DMS 273 (cell line): ENCODE data around the gene SLC2A4RG.
"Not testable (repeated sequence)": the region's sequence is repeated elsewhere in the genome, so short reads cannot be mapped to it uniquely, and the experiment has no call there.

Experiments
- DNase-seq: peaks from one replicate; lab custom pipeline; 2025; ENCODE audit not compliant: unreplicated experiment; lab: John Stamatoyannopoulos, UW

The SLC2A4RG gene

GRCh38 chr20:63712191-63712590, 27.4 kb upstream of the SLC2A4RG start:
- no peak for DNase-seq

DNA sequence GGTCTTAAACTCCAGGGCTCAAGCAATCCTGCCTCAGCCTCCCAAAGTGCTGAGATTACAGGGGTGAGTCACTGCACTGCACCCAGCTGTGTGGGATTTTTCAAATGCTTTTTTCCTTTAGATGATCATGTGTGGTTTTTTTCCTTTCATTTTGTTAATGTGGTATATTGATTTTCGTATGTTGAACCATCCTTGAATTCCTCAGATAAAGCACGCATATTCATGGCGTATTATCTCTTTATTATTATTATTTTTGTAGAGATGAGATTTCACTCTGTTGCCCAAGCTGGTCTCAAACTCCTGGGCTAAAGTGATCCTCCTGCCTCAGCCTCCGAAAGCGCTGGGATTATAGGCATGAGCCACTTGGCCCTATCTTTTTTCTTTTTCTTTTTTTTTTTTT, 24.7 kb upstream of the SLC2A4RG start:
- DNase-seq = no peak

DNA sequence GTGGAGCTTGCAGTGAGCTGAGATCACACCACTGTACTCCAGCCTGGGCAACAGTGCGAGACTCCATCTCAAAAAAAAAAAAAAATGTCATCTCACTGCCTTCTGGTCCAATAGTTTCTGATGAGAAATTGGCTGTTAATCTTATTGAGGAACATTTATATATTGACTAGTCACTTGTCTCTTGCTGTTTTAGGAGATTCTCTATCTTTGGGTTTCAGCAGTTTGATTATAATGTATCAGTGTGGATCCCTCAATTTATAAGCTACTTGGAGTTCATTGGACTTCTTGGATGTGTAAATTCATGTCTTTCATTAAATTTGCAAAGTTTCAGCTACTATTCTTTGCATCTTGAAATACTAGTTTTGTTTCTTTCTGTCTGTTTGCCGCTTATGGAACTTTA, 20.6 kb upstream of the SLC2A4RG start:
- no peak for DNase-seq

DNA sequence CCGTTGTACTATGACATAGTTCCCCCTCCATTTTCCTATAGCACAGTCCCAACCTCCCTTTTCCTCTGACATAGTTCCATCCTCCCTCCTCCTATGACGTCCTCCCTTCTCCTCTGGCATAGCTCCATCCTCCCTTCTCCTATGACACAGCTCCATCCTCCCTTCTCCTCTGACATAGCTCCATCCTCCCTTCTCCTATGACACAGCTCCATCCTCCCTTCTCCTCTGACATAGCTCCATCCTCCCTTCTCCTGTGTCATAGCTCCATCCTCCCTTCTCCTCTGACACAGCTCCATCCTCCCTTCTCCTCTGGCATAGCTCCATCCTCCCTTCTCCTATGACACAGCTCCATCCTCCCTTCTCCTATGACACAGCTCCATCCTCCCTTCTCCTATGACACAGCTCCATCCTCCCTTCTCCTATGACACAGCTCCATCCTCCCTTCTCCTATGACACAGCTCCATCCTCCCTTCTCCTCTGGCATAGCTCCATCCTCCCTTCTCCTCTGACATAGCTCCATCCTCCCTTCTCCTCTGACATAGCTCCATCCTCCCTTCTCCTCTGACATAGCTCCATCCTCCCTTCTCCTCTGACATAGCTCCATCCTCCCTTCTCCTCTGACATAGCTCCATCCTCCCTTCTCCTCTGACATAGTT, 16.5 kb upstream of the SLC2A4RG start:
- DNase-seq = not testable (repeated sequence)

- DNase-seq = not testable (repeated sequence)
Measured at GRCh38 chr20:63730189-63730733, 9.3 kb upstream of the SLC2A4RG start.

DNA sequence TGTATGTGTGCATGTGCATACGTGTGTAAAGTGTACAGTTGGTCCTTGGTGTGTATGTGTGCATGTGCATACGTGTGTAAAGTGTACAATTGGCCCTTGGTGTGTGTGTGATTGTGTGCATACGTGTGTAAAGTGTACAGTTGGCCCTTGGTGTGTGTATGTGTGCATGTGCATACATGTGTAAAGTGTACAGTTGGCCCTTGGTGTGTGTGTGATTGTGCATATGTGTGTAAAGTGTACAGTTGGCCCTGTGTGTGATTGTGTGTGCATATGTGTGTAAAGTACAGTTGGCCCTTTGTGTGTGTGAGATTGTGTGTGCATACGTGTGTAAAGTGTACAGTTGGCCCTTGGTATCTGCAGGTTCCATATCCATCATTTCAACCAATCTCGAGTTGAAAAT, 8.2 kb upstream of the SLC2A4RG start:
- no peak for DNase-seq

- no peak for DNase-seq
Measured at GRCh38 chr20:63732118-63733095, 7.2 kb upstream of the SLC2A4RG start.

DNA sequence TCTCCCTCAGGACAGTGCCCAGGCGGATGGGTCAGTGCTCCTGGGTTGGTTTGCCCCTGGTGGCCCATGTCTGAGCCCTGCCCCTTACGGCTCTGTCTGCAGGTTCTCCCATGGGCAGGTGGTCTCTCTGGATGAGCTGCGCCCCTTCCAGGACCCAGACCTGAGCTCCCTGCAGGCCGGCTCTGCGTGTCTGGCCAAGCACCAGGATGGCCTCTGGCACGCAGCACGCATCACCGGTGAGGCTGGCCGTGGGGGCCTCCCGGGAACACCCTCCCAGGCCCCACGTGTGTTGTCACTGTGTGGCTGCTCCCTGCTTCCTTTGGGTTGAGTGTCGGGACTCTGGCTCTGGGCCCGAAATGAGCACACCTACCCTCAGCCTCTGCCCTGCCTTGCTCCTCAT, 6.5 kb upstream of the SLC2A4RG start:
- no peak for DNase-seq

DNA sequence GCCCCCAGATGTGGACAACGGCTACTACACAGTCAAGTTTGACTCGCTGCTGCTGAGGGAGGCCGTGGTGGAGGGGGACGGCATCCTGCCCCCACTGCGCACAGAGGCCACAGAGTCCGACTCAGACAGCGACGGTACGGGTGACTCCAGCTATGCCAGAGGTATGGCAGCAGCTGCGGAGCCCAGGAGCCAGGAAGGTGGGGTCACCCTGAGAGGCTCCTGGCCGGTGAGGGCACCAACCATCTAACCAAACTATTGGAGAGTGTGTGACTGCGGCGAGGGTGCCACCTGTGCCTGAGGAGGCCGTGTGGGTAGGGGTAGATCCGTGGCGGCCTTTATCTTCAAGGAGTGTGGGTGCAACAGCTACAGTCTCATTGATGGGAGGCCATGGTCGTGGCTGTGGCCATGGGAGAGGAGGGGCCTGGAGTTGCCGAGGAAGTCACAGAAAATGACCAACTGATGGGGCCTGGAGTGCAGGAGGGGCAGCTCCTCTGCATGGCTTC, 5.9 kb upstream of the SLC2A4RG start:
- DNase-seq = no peak

DNA sequence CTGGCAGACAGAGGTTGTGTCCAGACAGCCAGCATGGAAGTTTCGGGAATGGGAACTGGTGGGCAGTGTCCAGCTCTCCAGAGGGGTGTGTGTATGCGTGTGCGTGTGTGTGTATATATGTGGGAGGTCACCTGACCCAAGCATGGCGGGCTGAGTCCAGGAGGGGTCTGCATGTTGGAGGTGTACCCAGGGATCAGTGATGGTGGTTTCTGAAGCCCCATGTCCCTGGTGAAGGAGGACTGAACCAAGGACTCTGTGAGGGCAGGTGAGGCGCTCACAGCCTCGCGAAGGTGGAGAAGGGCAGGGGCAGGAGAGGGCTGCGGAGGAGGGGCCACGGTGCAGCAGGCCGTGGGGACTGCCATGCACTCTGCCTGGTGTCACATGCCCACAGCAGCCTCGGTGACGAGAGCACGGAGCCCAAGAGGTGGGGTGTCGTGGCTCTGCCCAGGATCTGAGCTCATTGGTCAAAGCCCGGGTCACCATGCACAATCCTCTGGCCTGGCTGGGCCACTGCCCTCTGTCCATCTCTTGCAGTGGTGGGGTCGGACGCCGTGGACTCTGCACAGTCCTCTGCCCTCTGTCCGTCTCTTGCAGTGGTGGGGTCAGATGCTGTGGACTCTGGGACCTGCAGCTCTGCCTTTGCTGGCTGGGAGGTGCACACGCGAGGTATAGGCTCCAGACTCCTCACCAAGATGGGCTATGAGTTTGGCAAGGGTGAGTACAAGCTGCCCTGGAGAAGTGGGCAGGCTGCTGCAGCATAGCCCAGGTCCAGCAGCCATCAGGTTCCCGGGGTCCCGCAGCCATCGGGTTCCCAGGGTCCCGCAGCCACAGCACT, 5.2 kb upstream of the SLC2A4RG start:
- DNase-seq = no peak

DNA sequence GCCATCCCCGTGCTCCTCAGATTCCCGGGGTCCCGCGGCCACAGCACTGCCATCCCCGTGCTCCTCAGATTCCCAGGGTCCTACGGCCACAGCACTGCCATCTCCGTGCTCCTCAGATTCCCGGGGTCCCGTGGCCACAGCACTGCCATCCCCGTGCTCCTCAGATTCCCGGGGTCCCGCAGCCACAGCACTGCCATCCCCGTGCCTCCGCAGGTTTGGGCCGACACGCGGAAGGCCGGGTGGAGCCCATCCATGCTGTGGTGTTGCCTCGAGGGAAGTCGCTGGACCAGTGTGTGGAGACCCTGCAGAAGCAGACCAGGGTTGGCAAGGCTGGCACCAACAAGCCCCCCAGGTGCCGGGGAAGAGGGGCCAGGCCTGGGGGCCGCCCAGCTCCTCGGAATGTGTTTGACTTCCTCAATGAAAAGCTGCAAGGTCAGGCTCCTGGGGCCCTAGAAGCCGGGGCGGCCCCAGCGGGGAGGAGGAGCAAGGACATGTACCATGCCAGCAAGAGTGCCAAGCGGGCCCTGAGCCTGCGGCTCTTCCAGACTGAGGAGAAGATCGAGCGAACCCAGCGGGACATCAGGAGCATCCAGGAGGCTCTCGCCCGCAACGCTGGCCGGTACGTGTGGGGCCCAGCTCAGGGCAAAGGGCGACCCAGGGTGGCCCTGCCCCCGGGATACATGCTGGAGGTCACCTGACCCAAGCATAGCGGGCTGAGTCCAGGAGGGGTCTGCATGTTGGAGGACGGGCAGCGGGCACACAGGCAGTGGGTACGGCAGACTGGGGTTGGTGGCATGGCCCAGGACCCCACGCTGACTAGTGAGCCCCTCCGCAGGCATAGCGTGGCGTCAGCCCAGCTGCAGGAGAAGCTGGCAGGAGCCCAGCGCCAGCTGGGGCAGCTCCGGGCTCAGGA, 4.4 kb upstream of the SLC2A4RG start:
- DNase-seq = peak; percentile 83

- peak; percentile 62 for DNase-seq
Measured at GRCh38 chr20:63735859-63736718, 3.5 kb upstream of the SLC2A4RG start, which contains the start of gene LIME1. LIME1 (plus strand) TSS chr20:63736664; CDS start chr20:63737550, 886 bp downstream.

GRCh38 chr20:63736893-63737694, 2.5 kb upstream of the SLC2A4RG start:
- DNase-seq = peak; percentile 63

- no peak for DNase-seq
Measured at GRCh38 chr20:63737695-63737944, 2.0 kb upstream of the SLC2A4RG start.

GRCh38 chr20:63737945-63738686, 1.5 kb upstream of the SLC2A4RG start:
- peak; percentile 61 for DNase-seq

DNA sequence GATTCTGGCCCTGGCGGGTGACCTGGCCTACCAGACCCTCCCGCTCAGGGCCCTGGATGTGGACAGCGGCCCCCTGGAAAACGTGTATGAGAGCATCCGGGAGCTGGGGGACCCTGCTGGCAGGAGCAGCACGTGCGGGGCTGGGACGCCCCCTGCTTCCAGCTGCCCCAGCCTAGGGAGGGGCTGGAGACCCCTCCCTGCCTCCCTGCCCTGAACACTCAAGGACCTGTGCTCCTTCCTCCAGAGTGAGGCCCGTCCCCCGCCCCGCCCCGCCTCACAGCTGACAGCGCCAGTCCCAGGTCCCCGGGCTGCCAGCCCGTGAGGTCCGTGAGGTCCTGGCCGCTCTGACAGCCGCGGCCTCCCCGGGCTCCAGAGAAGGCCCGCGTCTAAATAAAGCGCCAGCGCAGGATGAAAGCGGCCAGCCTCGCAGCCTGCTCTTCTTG, 868 bp upstream of the SLC2A4RG start:
- peak; percentile 80 for DNase-seq

DNA sequence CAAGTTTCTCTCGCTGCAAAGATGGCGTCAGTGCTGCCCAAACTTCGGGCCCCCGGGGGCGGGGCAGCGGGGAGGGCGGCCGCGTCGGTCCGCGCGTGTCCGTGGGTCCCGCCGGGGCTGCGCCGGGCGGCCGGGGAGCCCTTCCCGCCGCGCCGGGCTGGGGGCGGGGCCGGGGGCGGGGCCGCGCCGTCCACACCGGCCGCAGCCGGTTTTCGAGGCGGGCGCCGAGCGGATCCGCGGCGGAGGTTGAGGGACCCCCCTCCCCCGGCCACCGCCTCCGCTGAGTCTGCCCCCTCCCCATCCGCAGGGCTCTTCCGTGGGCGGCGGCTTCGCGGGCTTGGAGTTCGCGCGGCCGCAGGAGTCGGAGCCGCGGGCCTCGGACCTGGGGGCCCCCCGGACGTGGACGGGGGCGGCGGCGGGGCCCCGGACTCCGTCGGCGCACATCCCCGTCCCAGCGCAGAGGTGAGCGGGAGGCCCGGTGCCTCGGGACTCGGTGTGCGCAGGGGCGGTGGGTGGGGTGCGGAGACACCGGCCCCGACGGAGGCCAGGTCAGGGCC, 572 bp downstream of the SLC2A4RG start:
- DNase-seq = peak; percentile 76
